Adrenal gland (tissue), 12 donors: ENCODE results near the gene SP3. TPM values are rescaled to one million over a fixed set of nuclear protein-coding genes. Genes with fewer than 3 reads are reported as not detected.
A peak's percentile ranks its signal among the peaks of the same experiment; 100 is the strongest.

Experiments
- DNase-seq, 7 donors: peaks; one replicate each; pipeline ENCODE4 v3.0.0-alpha.2; 2019 to 2020
- H3K27ac ChIP-seq, 5 donors: fragments of 200-600 bp; sonication (generic) in 4 of 5; 1 replicate in 3 of 5; 2 replicates in 2 of 5; pipeline versions ENCODE4 v1.5.1 to v1.8.0; 2016 to 2020; ENCODE audit warnings: mild to moderate bottlenecking in 1 of 5
- H3K27me3 ChIP-seq: fragments of 200-600 bp; 2 replicates; pipeline ENCODE4 v1.8.0; 2021
- H3K36me3 ChIP-seq, 2 donors: fragments of 200-600 bp; replicated peaks in 1 of 2; 1 replicate in 1 of 2; 2 replicates in 1 of 2; pipeline versions ENCODE4 v1.5.1 to v1.8.0; 2018 to 2022
- H3K4me1 ChIP-seq, 2 donors: fragments of 200-600 bp; replicated peaks in 1 of 2; 1 replicate in 1 of 2; 2 replicates in 1 of 2; pipeline versions ENCODE4 v1.5.1 to v1.8.0; 2018 to 2021
- H3K4me3 ChIP-seq, 4 donors: fragments of 200-600 bp; sonication (generic) in 3 of 4; one replicate each; pipeline ENCODE4 v1.5.1; 2016 to 2018
- H3K9me3 ChIP-seq, 3 donors: fragments of 200-600 bp; sonication (generic) in 1 of 3; replicated peaks in 1 of 3; 1 replicate in 2 of 3; 2 replicates in 1 of 3; pipeline versions ENCODE4 v1.5.1 to v1.8.0; 2016 to 2021
- POLR2A ChIP-seq, 2 donors: fragments of 450-650 bp; IDR thresholded peaks; one replicate each; pipeline ENCODE4 v1.6.1; 2017; ENCODE audit warnings: antibody characterized with exemption in 2 of 2, mild to moderate bottlenecking in 2 of 2, moderate library complexity in 1 of 2
- WGBS, 4 donors: extraction: QIAGEN DNeasy Blood & Tissue Kit in 2 of 4; methylation state at CpG; one replicate each; pipeline versions ENCODE4 v1.1.5 to v1.1.7; 2013 to 2017; 5-methylcytosine and 5-hydroxymethylcytosine counted together
- intact Hi-C, 2 donors: fragments of 100-400 bp; cut with DNase I; formaldehyde crosslinking; loops; one replicate each; pipeline versions ENCODE4 v1.14.1 to v1.15.0; 2022 to 2023
- polyA plus RNA-seq, 3 donors: library from polyadenylated mRNA; stranded (reverse); fragments of 200-250 nt in 2 of 3; fragments of 350-450 nt in 1 of 3; fragmentation: Illumina TruSeq in 1 of 3; extraction: RNeasy Lipid Tissue Mini Kit (QIAGEN cat#74804) in 1 of 3; gene quantifications; one replicate each; pipeline ENCODE4 v1.2.3, GENCODE V29; 2013 to 2014
- total RNA-seq, 9 donors: library from RNA; depleted of rRNA in 4 of 9; stranded (reverse); fragments of >200 nt in 4 of 9; fragments of 120-200 nt in 1 of 9; fragmentation: NEBNext Ultra II Directional in 1 of 9; extraction: Animal tissue kit (Norgen Biotek cat#: 25700) in 1 of 9; gene quantifications; one replicate each; pipeline versions ENCODE4 v1.1.0 to v1.2.4, GENCODE V29; 2013 to 2023
- TF ChIP-seq, protein P1 (sequence below), 6 experiments: fragments of 450-650 bp in 4 of 6; fragments of 200-600 bp in 2 of 6; sonication (generic) in 1 of 6; IDR thresholded peaks; 1 replicate in 5 of 6; 2 replicates in 1 of 6; pipeline versions ENCODE4 v1.5.1 to v1.8.0; 2016 to 2021; ENCODE audit warnings: antibody characterized with exemption in 6 of 6, mild to moderate bottlenecking in 2 of 6, moderate library complexity in 1 of 6
- donor health status: healthy with polysubstance abuse.
- donor health status: Bipolar disorder and iron deficiency.
- donor health status: DM: yes; HTN: yes; CAD: no.
- donor health status: DM: no; HTN: no; CAD: no.
- donor health status: DM: no; HTN: no; CAD: no.
- donor health status: DM: yes; HTN: yes; CAD: no.

Gene SP3
- total and polyA plus RNA-seq, 12 donors, result 8.9 to 118 (median 54.4) TPM

DNA sequence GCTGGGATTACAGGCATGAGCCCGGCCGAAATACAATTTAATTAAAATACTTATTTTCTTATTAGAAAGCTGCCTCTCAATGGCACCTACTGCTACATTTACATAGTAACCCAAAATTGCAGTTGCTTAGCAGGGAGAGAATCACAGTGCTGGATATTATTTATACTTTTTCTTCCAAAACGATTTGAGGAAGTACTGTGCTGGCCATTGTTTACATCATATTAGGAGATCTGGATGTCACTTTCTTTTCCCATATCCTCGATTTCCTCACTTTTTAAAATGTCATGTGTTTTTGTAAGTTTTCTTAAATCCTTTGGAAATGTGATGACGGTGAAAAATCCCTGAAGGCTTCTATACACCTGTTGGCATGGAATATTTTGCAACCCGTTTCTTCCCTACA is 3.4 kb upstream of the SP3 start:
- intact Hi-C loops, result no loop called here
- peaks cover 6 to 9% of the 10 kb centered on the region in 2 donors for H3K4me1 ChIP-seq
- 71 to 81% (median 76%) methylated on average over 6 of the region's 6 CpGs for WGBS, 4 donors

DNA sequence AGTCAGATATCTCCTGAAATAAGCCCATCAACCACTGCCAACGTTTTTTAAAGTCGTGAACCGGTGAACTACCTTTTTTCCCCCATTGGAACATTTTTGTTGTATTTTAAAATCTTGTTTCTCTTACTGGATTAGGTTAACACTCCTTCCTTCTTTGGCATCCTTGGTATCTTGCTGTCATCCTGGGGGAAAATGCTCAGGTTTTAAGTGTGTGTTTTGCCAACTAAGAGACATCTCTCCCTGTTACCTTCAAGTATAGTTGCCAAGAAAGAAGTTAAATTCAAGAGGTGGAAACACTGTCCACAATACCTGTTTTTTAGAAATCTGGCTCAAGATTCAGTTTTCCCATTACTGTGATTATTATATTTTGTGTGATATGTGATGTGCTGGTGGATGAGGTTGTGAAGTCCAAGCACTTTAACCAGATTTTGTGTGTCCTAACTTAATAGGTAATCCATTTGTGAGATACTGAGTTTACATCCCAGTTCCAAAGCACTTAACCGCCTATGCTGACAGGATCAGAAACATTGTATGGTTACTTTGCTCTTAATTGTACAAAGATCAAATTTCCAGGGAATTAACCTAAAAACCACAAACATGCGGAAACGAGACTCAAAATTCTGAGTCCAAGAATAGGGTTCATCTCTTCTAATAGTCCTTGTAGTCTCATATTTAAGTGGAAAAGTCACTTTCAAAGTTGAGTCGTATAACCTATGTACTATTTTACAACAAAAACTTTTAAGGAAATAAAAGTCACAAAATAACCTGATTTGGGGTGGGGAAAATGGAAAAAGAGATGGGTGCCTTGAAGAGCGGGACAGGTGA is 1.3 kb upstream of the SP3 start:
- no peaks in the 10 kb centered on the region for H3K9me3 ChIP-seq
- no peaks in the 10 kb centered on the region for H3K36me3 ChIP-seq
- intact Hi-C loops, result no loop called here
- peak overlapping the region; percentile 97 to 100 (median 98) for H3K27ac ChIP-seq
- H3K27me3 ChIP-seq, result no peaks in the 10 kb centered on the region
- H3K4me3 ChIP-seq, result peak overlapping the region in 3 of 4 donors; percentile 85 to 99 (median 94)
- H3K4me1 ChIP-seq, result peaks cover 10 to 26% of the 10 kb centered on the region in 2 donors
- WGBS, 4 donors, result 52 to 58% (median 54%) methylated on average over 8 of the region's 8 CpGs
- DNase-seq, result no peak
- no peak for TF ChIP-seq POLR2A (IDR thresholded peaks at IDR 0.05)
- TF ChIP-seq, protein P1, sequence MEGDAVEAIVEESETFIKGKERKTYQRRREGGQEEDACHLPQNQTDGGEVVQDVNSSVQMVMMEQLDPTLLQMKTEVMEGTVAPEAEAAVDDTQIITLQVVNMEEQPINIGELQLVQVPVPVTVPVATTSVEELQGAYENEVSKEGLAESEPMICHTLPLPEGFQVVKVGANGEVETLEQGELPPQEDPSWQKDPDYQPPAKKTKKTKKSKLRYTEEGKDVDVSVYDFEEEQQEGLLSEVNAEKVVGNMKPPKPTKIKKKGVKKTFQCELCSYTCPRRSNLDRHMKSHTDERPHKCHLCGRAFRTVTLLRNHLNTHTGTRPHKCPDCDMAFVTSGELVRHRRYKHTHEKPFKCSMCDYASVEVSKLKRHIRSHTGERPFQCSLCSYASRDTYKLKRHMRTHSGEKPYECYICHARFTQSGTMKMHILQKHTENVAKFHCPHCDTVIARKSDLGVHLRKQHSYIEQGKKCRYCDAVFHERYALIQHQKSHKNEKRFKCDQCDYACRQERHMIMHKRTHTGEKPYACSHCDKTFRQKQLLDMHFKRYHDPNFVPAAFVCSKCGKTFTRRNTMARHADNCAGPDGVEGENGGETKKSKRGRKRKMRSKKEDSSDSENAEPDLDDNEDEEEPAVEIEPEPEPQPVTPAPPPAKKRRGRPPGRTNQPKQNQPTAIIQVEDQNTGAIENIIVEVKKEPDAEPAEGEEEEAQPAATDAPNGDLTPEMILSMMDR (IDR thresholded peaks at IDR 0.05), result no peak

More for the DNA sequence above, 3.4 kb upstream of the SP3 start:
- H3K9me3 ChIP-seq, result no peaks in the 10 kb centered on the region
- no peak for DNase-seq
- no peaks in the 10 kb centered on the region for H3K36me3 ChIP-seq
- H3K27ac ChIP-seq, result no peak overlapping the region
- H3K4me3 ChIP-seq, result no peak overlapping the region
- H3K27me3 ChIP-seq, result no peaks in the 10 kb centered on the region
- TF ChIP-seq POLR2A (IDR thresholded peaks at IDR 0.05), result no peak
- TF ChIP-seq, protein P1 (IDR thresholded peaks at IDR 0.05), result no peak

DNA sequence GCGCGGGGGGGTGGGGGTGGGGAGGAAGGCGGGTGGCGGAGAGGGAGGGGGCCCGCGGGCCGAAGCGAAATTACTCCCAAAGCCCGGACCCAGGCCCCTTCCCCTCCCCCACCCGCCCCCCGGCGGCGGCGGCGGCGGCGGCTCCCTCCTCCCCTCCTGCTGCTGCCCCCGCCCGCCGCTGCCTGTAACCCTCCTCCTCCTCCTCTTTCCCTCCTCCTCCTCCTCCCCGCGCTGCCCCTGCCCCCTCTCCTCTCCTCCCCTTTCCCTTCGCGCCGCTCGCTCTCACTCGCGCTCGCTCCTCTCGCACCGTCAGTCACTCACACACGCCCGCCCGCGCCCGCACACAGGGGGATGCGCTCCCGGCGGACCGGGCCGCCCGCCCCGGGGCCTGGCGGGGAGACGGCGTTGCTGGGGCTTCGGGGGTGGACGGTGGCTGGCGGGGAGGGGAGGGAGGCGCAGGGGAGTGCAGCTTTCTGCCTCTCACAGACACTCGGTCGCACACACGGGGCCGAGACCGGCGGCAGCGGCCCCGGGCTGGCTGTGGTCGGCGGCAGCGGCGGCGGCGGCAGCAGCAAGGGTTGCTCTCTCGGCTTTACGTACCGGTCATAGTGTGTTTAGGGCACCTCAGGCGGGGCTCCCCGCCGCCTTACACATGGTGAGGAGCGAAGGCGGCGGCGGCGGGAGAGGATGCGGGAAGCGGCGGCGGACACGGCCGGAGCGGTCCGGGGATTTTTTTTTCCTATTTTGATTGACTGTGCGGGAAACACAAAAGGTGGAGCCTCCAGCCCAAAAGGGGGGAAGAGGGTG is 405 bp downstream of the SP3 start:
- Histone ChIP-seq H3K27ac (peak overlapping the region; percentile 97 to 100 (median 98)), H3K9me3 (peaks cover 0 to 4% (median 0%) of the 10 kb centered on the region in 3 donors), H3K4me3 (peak overlapping the region; percentile 48 to 99 (median 94)), H3K36me3 (no peaks in the 10 kb centered on the region), H3K27me3 (no peaks in the 10 kb centered on the region), H3K4me1 (peaks cover 10 to 36% of the 10 kb centered on the region in 2 donors)
- peak; percentile 89 to 95 (median 93) for DNase-seq
- 0 to 1% (median 0%) methylated on average over 38 to 73 of the region's 84 CpGs for WGBS, 4 donors
- TF ChIP-seq, protein P1 (IDR thresholded peaks at IDR 0.05), result no peak
- TF ChIP-seq POLR2A (IDR thresholded peaks at IDR 0.05), result peak; percentile 50 to 58
- intact Hi-C loops, result no loop called here
